NCI-H345 treated with DMSO at 0.1 percent for 48 hours (cell line): ENCODE data around the gene BMP7.

Source experiments
- DNase-seq: peaks from one replicate; lab custom pipeline; 2025; ENCODE audit not compliant: unreplicated experiment; lab: John Stamatoyannopoulos, UW

BMP7 gene

GRCh38 chr20:57266291-57267157 lies at the start of gene BMP7:
Gene BMP7, minus strand, starts transcription at chr20:57266641. Its CDS starts 519 bp downstream, at chr20:57266122.
- DNase-seq: peak; percentile 86

- DNase-seq: no peak
Measured at GRCh38 chr20:57315976-57316480, 49.6 kb upstream of the BMP7 start.

- peak; percentile 16 for DNase-seq
Measured at GRCh38 chr20:57315083-57315975, 48.9 kb upstream of the BMP7 start.

- no peak for DNase-seq
Measured at GRCh38 chr20:57313951-57314350, 47.5 kb upstream of the BMP7 start.

GRCh38 chr20:57313230-57313629 lies 46.8 kb upstream of the BMP7 start:
- DNase-seq: no peak

GRCh38 chr20:57312138-57312537 lies 45.7 kb upstream of the BMP7 start:
- no peak for DNase-seq

GRCh38 chr20:57310821-57311514 lies 44.5 kb upstream of the BMP7 start:
- no peak for DNase-seq

- DNase-seq: no peak
Measured at GRCh38 chr20:57309544-57310115, 43.2 kb upstream of the BMP7 start.

- DNase-seq: no peak
Measured at GRCh38 chr20:57308451-57309271, 42.2 kb upstream of the BMP7 start.

- DNase-seq: no peak
Measured at GRCh38 chr20:57306747-57307146, 40.3 kb upstream of the BMP7 start.

- DNase-seq: peak; percentile 41
Measured at GRCh38 chr20:57301026-57301425, 34.6 kb upstream of the BMP7 start.

GRCh38 chr20:57298457-57298856 lies 32.0 kb upstream of the BMP7 start:
- DNase-seq: no peak

- DNase-seq: no peak
Measured at GRCh38 chr20:57294550-57294949, 28.1 kb upstream of the BMP7 start.

GRCh38 chr20:57293995-57294394 lies 27.6 kb upstream of the BMP7 start:
- no peak for DNase-seq

GRCh38 chr20:57292611-57293010 lies 26.2 kb upstream of the BMP7 start:
- DNase-seq: no peak

GRCh38 chr20:57291694-57292093 lies 25.3 kb upstream of the BMP7 start:
- no peak for DNase-seq

GRCh38 chr20:57291003-57291402 lies 24.6 kb upstream of the BMP7 start:
- no peak for DNase-seq

GRCh38 chr20:57290178-57290484 lies 23.7 kb upstream of the BMP7 start:
- no peak for DNase-seq

- DNase-seq: no peak
Measured at GRCh38 chr20:57289391-57290177, 23.1 kb upstream of the BMP7 start.
